A549 (cell line): Measurements from ENCODE around the gene CDRT15. TPM values are rescaled to one million over a fixed set of nuclear protein-coding genes. Genes with fewer than 3 reads are reported as not detected.

Source experiments
- ATAC-seq, 2 experiments: fragments of 200-7000 bp in 1 of 2; fragments of >200 bp in 1 of 2; cut with Nextera tagmentation in 1 of 2; cut with Tn5 transposase in 1 of 2; 3 replicates each; pipeline versions ENCODE4 v1.8.0 to v1.9.1; 2018 to 2020; ENCODE audit warnings: mild to moderate bottlenecking in 1 of 2, moderate library complexity in 1 of 2
- CTCF ChIA-PET: fragments of 300-600 bp; sonication (Branson Sonifier 250); formaldehyde crosslinking; extraction: SDS; loops from one replicate; lab custom pipeline; 2021; ENCODE audit warnings: antibody characterized with exemption, inconsistent platforms; lab: Yijun Ruan, JAX
- POLR2A ChIA-PET: fragments of 350-600 bp; formaldehyde crosslinking; extraction: SDS; loops from one replicate; lab custom pipeline; 2021; ENCODE audit warnings: antibody characterized with exemption, inconsistent platforms; lab: Yijun Ruan, JAX
- DNase-seq, 2 experiments: peaks; one replicate each; pipeline versions ENCODE4 v3.0.0 to v3.0.0-alpha.2; 2011 to 2016; ENCODE audit warnings: low read depth in 1 of 2, low spot score in 1 of 2
- FAIRE-seq: peaks from 2 replicates; lab custom pipeline; 2011; peaks lifted over from hg19 to GRCh38; lab: Jason Lieb, UNC
- H3K27ac ChIP-seq, 2 experiments: fragments of >200 bp; sonication (Bioruptor Twin); formaldehyde crosslinking; 3 replicates each; pipeline ENCODE4 v1.5.1; 2016 to 2017
- H3K4me1 ChIP-seq: fragments of >200 bp; sonication (Bioruptor Twin); formaldehyde crosslinking; 3 replicates; pipeline ENCODE4 v1.6.1; 2016
- H3K4me2 ChIP-seq: fragments of >200 bp; sonication (Bioruptor Twin); formaldehyde crosslinking; 3 replicates; pipeline ENCODE4 v1.6.1; 2016
- H3K4me3 ChIP-seq: fragments of >200 bp; sonication (Bioruptor Twin); formaldehyde crosslinking; 3 replicates; pipeline ENCODE4 v1.5.1; 2016
- H3K9me3 ChIP-seq: fragments of >200 bp; sonication (Bioruptor Twin); formaldehyde crosslinking; 3 replicates; pipeline ENCODE4 v1.6.1; 2016
- CBX8 ChIP-seq: fragments of 200-600 bp; sonication (generic); IDR thresholded peaks from 2 replicates; pipeline ENCODE4 v1.6.1; 2016
- EHMT2 ChIP-seq: fragments of 200-600 bp; sonication (generic); IDR thresholded peaks from 2 replicates; pipeline ENCODE4 v1.6.1; 2016; ENCODE audit warnings: antibody characterized with exemption, low read depth, mild to moderate bottlenecking, moderate library complexity
- FOXS1 ChIP-seq: fragments of 250-450 bp; sonication (Bioruptor Pico); IDR thresholded peaks from 2 replicates; pipeline ENCODE4 v1.5.0; 2020; ENCODE audit warnings: mild to moderate bottlenecking, moderate library complexity
- HEYL ChIP-seq: fragments of 250-450 bp; sonication (Bioruptor Pico); IDR thresholded peaks from 2 replicates; pipeline ENCODE4 v1.8.0; 2021; ENCODE audit warnings: mild to moderate bottlenecking, moderate library complexity
- HOXA7 ChIP-seq: fragments of 250-450 bp; sonication (Bioruptor Pico); IDR thresholded peaks from 2 replicates; pipeline ENCODE4 v1.5.0; 2020; ENCODE audit warnings: mild to moderate bottlenecking, moderate library complexity
- JUN ChIP-seq, 2 experiments: fragments of >200 bp; sonication (Bioruptor Twin); formaldehyde crosslinking; IDR thresholded peaks; 2 replicates in 1 of 2; 3 replicates in 1 of 2; pipeline ENCODE4 v1.6.1; 2016 to 2017
- JUNB ChIP-seq: fragments of >200 bp; sonication (Bioruptor Twin); formaldehyde crosslinking; IDR thresholded peaks from 2 replicates; pipeline ENCODE4 v1.6.1; 2016
- KDM5A ChIP-seq: fragments of 200-600 bp; sonication (generic); IDR thresholded peaks from 2 replicates; pipeline ENCODE4 v1.6.1; 2016; ENCODE audit warnings: antibody characterized with exemption, mild to moderate bottlenecking
- NFE2L2 ChIP-seq: fragments of 150-350 bp; conservative IDR thresholded peaks from 2 replicates; pipeline ENCODE4 v1.6.1; 2014; ENCODE audit warnings: low read length
- NPAS2 ChIP-seq: fragments of 250-450 bp; sonication (Bioruptor Pico); IDR thresholded peaks from 2 replicates; pipeline ENCODE4 v1.8.0; 2022; ENCODE audit warnings: mild to moderate bottlenecking, moderate library complexity, borderline replicate concordance
- PHF8 ChIP-seq: fragments of 200-600 bp; sonication (generic); IDR thresholded peaks from 2 replicates; pipeline ENCODE4 v1.6.1; 2016; ENCODE audit warnings: low read depth, mild to moderate bottlenecking, antibody characterized with exemption, moderate library complexity, borderline replicate concordance
- RARB ChIP-seq: fragments of 250-450 bp; sonication (Bioruptor Pico); IDR thresholded peaks from 2 replicates; pipeline ENCODE4 v1.8.0; 2021; ENCODE audit warnings: mild to moderate bottlenecking, moderate library complexity
- RFX5 ChIP-seq: fragments of 450-650 bp; IDR thresholded peaks from 2 replicates; pipeline ENCODE4 v1.7.1; 2014; ENCODE audit warnings: antibody characterized with exemption, mild to moderate bottlenecking, moderate library complexity
- SMC3 ChIP-seq: fragments of >200 bp; sonication (Bioruptor Twin); formaldehyde crosslinking; IDR thresholded peaks from 3 replicates; pipeline ENCODE4 v1.6.1; 2018; ENCODE audit warnings: inconsistent platforms
- TP53 ChIP-seq: fragments of 250-450 bp; sonication (Bioruptor Pico); IDR thresholded peaks from 2 replicates; pipeline ENCODE4 v1.5.0; 2021; ENCODE audit warnings: mild to moderate bottlenecking, moderate library complexity
- ZSCAN20 ChIP-seq: fragments of 250-450 bp; sonication (Bioruptor Pico); IDR thresholded peaks from 2 replicates; pipeline ENCODE4 v1.8.0; 2022; ENCODE audit warnings: mild to moderate bottlenecking, moderate library complexity
- WGBS: methylation state at CpG from one replicate; pipeline ENCODE4 v1.1.6; 2017; ENCODE audit errors: missing lambda C conversion rate; 5-methylcytosine and 5-hydroxymethylcytosine counted together
- polyA plus RNA-seq, 4 experiments: library from polyadenylated mRNA; depleted of rRNA in 3 of 4; stranded (reverse); fragments of >200 nt; fragmentation: RNase III in 1 of 4; extraction: RNeasy Plus Mini Kit Qiagen cat#74134 plus additional on column Dnase treatment in 1 of 4; gene quantifications; 2 replicates in 3 of 4; 3 replicates in 1 of 4; pipeline ENCODE4 v1.2.3, GENCODE V29; 2011 to 2017
- TF ChIP-seq, protein P1 (sequence below): fragments of 250-450 bp; sonication (Bioruptor Pico); IDR thresholded peaks from 2 replicates; pipeline ENCODE4 v1.5.0; 2020; ENCODE audit warnings: low read depth, mild to moderate bottlenecking, moderate library complexity
- TF ChIP-seq, protein P2 (sequence below): IDR thresholded peaks from 2 replicates; pipeline ENCODE4 v1.6.1; 2012
- TF ChIP-seq, protein P3 (sequence below): fragments of >200 bp; sonication (Bioruptor Twin); formaldehyde crosslinking; IDR thresholded peaks from 2 replicates; pipeline ENCODE4 v1.6.1; 2016
- TF ChIP-seq, protein P4 (sequence below): IDR thresholded peaks from 2 replicates; pipeline ENCODE4 v1.6.1; 2012
- TF ChIP-seq, protein P5 (sequence below): fragments of >200 bp; sonication (Bioruptor Twin); formaldehyde crosslinking; IDR thresholded peaks from 3 replicates; pipeline ENCODE4 v1.6.1; 2016

CDRT15 gene
- polyA plus RNA-seq, 2 of the 4 experiments (the other 2 are of a cell fraction), result not detected

DNA sequence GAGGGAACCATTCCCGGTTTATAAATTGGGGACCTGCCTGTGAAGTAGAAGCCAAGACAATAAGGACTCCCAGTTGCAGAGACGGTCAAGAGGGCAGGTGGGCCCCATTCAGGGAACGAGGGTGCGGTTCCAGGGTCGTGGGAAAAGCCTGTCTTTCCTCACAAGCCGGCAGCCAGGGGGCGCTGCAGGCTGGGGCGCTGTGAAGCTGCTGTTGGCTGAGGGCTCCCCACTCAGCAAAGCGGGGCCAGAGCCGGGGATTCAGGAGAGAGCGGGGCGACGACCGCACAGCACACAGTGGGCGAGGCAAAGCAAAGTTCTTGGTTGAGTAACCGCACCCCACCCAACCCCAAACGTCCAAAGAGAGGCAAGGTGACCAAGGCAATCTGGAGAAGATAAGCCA, 24.9 kb downstream of the CDRT15 start:
- CTCF ChIA-PET, result interaction anchor here (0.9 kb wide), 1 partner anchor 9 kb away, joined by 4 read pairs; no protein-coding TSS in a partner anchor
- peaks cover 4% of the 10 kb centered on the region; the same call in 1 of the 3 replicates for H3K9me3 ChIP-seq
- H3K4me3 ChIP-seq, result no peak overlapping the region
- H3K4me1 ChIP-seq, result no peaks in the 10 kb centered on the region
- DNase-seq, result no peak
- H3K4me2 ChIP-seq, result no peak overlapping the region
- H3K27ac ChIP-seq, result no peak overlapping the region
- ATAC-seq, result no peak
- WGBS, result 85% methylated on average over 16 of the region's 17 CpGs
- FAIRE-seq, result no peak
- TF ChIP-seq, protein P1, sequence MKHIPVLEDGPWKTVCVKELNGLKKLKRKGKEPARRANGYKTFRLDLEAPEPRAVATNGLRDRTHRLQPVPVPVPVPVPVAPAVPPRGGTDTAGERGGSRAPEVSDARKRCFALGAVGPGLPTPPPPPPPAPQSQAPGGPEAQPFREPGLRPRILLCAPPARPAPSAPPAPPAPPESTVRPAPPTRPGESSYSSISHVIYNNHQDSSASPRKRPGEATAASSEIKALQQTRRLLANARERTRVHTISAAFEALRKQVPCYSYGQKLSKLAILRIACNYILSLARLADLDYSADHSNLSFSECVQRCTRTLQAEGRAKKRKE (CRISPR knock-in tag), result no peak
- TF ChIP-seq KDM5A (no peak), ZSCAN20 (CRISPR knock-in tag) (no peak)
- POLR2A ChIA-PET, result no interaction called here

DNA sequence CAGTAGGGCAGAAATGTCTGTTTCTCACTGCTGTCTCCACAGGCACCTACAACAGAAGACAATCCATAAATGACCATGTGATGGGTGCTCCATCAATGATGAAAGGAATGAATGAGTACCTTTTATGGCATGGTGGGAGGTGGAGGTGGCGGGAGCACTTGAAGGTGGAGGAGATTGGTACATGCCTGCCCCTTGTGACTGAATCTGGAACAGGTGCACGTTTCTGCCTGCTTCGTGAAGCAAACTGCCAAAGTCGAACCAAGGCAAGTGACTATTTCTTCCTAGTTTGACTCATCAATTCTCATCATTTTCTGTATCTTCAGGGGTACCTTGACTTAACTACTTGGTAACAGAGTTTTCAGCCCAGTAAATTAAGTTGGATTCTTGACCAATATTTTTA, 25.4 kb downstream of the CDRT15 start:
- TF ChIP-seq HEYL (CRISPR knock-in tag) (no peak), JUNB (no peak), RFX5 (no peak), EHMT2 (no peak), FOXS1 (CRISPR knock-in tag) (no peak), PHF8 (no peak), NFE2L2 (no peak), RARB (no peak), JUN (IDR thresholded peaks at IDR 0.05) (no peak)
- TF ChIP-seq, protein P2, sequence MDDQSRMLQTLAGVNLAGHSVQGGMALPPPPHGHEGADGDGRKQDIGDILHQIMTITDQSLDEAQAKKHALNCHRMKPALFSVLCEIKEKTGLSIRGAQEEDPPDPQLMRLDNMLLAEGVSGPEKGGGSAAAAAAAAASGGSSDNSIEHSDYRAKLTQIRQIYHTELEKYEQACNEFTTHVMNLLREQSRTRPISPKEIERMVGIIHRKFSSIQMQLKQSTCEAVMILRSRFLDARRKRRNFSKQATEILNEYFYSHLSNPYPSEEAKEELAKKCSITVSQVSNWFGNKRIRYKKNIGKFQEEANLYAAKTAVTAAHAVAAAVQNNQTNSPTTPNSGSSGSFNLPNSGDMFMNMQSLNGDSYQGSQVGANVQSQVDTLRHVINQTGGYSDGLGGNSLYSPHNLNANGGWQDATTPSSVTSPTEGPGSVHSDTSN, result no peak
- TF ChIP-seq, protein P3, sequence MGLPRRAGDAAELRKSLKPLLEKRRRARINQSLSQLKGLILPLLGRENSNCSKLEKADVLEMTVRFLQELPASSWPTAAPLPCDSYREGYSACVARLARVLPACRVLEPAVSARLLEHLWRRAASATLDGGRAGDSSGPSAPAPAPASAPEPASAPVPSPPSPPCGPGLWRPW, result no peak
- 91% methylated on average over 4 of the region's 4 CpGs for WGBS
- H3K9me3 ChIP-seq, result peaks cover 4% of the 10 kb centered on the region; the same call in 1 of the 3 replicates
- no peak for ATAC-seq
- H3K4me1 ChIP-seq, result no peaks in the 10 kb centered on the region
- no peak overlapping the region for H3K4me2 ChIP-seq
- ChIA-PET POLR2A (no interaction called here), CTCF (no interaction called here)
- no peak for FAIRE-seq
- DNase-seq, result no peak
- no peak overlapping the region for H3K27ac ChIP-seq
- H3K4me3 ChIP-seq, result no peak overlapping the region

DNA sequence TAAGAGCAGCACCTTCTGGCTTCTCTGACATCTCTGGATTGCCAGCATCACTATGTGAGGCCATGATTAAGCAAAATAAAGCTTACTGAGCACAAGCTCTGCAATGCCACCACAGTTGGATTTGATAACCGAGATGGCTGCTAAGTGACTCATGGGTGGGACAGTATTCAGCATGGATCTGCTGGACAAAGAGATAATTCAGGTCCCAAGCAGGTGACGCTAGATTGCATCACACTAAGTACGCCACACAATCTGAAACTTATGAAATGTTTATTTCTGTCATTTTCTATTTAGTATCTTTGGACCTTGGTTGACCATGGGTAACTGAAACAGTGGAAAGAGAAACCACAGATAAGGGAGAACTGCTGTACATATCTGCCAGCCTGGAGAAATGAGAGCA, 27.4 kb downstream of the CDRT15 start:
- ChIA-PET POLR2A (no interaction called here), CTCF (interaction anchor here (1.7 kb wide), 1 partner anchor 10 kb away, joined by 5 read pairs; no protein-coding TSS in a partner anchor)
- Histone ChIP-seq H3K4me3 (no peak overlapping the region), H3K4me2 (no peak overlapping the region), H3K4me1 (no peaks in the 10 kb centered on the region), H3K27ac (no peak overlapping the region), H3K9me3 (peaks cover 4% of the 10 kb centered on the region; the same call in 1 of the 3 replicates)
- FAIRE-seq, result no peak
- ATAC-seq, result no peak
- TF ChIP-seq RARB (no peak), HOXA7 (CRISPR knock-in tag) (no peak), SMC3 (no peak), JUN (IDR thresholded peaks at IDR 0.05) (no peak), JUNB (no peak), NPAS2 (no peak), CBX8 (no peak), TP53 (CRISPR knock-in tag) (no peak)
- TF ChIP-seq, protein P1 (CRISPR knock-in tag), result no peak
- TF ChIP-seq, protein P4, sequence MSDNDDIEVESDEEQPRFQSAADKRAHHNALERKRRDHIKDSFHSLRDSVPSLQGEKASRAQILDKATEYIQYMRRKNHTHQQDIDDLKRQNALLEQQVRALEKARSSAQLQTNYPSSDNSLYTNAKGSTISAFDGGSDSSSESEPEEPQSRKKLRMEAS, result no peak
- TF ChIP-seq, protein P5, sequence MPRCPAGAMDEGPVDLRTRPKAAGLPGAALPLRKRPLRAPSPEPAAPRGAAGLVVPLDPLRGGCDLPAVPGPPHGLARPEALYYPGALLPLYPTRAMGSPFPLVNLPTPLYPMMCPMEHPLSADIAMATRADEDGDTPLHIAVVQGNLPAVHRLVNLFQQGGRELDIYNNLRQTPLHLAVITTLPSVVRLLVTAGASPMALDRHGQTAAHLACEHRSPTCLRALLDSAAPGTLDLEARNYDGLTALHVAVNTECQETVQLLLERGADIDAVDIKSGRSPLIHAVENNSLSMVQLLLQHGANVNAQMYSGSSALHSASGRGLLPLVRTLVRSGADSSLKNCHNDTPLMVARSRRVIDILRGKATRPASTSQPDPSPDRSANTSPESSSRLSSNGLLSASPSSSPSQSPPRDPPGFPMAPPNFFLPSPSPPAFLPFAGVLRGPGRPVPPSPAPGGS, result no peak
- 78% methylated on average over 3 of the region's 3 CpGs for WGBS
- DNase-seq, result no peak
